NCI-H1436 (cell line): ENCODE results near the gene TCP11.

ENCODE experiments used
- DNase-seq: peaks from one replicate; lab custom pipeline; 2025; lab: John Stamatoyannopoulos, UW

Gene TCP11

GRCh38 chr6:35173044-35173426 is 31.9 kb upstream of the TCP11 start:
- DNase-seq, result no peak

- no peak for DNase-seq
These were observed 29.8 kb upstream of the TCP11 start for GRCh38 chr6:35170891-35171290.

GRCh38 chr6:35170166-35170565 is 29.0 kb upstream of the TCP11 start:
- DNase-seq, result no peak

- DNase-seq, result no peak
These were observed 27.3 kb upstream of the TCP11 start for GRCh38 chr6:35168461-35168861.

GRCh38 chr6:35167505-35167904 is 26.4 kb upstream of the TCP11 start:
- DNase-seq, result no peak

- DNase-seq, result no peak
These were observed 25.4 kb upstream of the TCP11 start for GRCh38 chr6:35166520-35166919.

GRCh38 chr6:35166116-35166515 is 25.0 kb upstream of the TCP11 start:
- DNase-seq, result no peak

GRCh38 chr6:35165630-35166071 is 24.5 kb upstream of the TCP11 start:
- no peak for DNase-seq

GRCh38 chr6:35164868-35165267 is 23.7 kb upstream of the TCP11 start:
- DNase-seq, result no peak

- DNase-seq, result no peak
These were observed 23.1 kb upstream of the TCP11 start for GRCh38 chr6:35164277-35164676.

- no peak for DNase-seq
These were observed 22.7 kb upstream of the TCP11 start for GRCh38 chr6:35163836-35164235.

GRCh38 chr6:35161776-35162607 is 20.9 kb upstream of the TCP11 start:
- DNase-seq, result no peak

- no peak for DNase-seq
These were observed 20.1 kb upstream of the TCP11 start for GRCh38 chr6:35161266-35161665.

GRCh38 chr6:35160642-35161041 is 19.5 kb upstream of the TCP11 start:
- DNase-seq, result no peak

- DNase-seq, result no peak
These were observed 17.4 kb upstream of the TCP11 start for GRCh38 chr6:35158520-35158919.

- DNase-seq, result no peak
These were observed 13.8 kb upstream of the TCP11 start for GRCh38 chr6:35154947-35155346.

GRCh38 chr6:35154262-35154661 is 13.1 kb upstream of the TCP11 start:
- DNase-seq, result no peak

GRCh38 chr6:35152067-35152707 is 11.0 kb upstream of the TCP11 start:
- DNase-seq, result no peak

- DNase-seq, result no peak
These were observed 10.3 kb upstream of the TCP11 start for GRCh38 chr6:35151466-35151865.

GRCh38 chr6:35149891-35150566 is 8.9 kb upstream of the TCP11 start:
- DNase-seq, result no peak

- DNase-seq, result no peak
These were observed 7.1 kb upstream of the TCP11 start for GRCh38 chr6:35148167-35148741.

GRCh38 chr6:35147486-35147885 is 6.3 kb upstream of the TCP11 start:
- DNase-seq, result no peak

GRCh38 chr6:35147026-35147425 is 5.9 kb upstream of the TCP11 start:
- DNase-seq, result no peak
